Measurements from ENCODE around the gene KCNMA1.

KCNMA1 gene

DNA sequence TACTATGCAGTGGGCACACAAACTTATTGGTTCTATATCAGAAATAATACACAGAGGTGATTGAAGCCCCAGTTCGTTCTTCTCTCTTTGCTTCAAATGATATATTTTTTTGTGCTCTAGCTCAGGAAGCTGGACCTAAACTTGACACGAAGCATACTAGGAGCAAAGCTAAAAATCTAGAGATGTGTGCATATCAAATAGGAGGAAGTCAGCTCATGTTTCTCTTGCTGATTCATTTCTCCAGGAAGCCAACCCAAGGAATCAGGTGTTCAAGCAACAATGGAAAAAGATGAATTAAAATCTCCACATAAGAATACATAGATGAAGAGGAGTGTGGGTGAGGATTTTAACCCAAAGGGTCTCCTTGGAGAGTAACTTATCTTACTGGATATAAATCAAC, 432.5 kb downstream of the KCNMA1 start:
- no peak for DNase-seq (ENCODE audit: low read depth)

DNA sequence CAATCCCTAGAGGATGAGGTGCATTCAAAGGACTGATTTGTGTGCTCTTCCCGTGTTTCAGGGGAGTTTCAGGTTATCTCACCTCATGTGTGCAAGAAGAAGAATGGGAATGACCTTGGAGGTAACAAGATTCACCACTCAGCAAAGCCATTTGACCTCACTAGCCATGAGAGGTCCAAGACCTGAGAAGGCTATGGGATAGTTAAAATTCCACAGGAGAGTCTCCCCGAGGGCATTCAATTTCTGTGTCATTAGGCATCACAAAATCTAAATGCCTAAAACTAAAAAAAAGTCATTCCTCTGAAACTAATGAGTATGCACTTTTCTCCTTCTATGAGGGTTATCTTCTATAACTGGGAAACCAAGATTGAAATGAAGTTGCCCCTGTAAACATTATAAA, 433.4 kb downstream of the KCNMA1 start:
- DNase-seq (ENCODE audit: low read depth) = no peak

DNA sequence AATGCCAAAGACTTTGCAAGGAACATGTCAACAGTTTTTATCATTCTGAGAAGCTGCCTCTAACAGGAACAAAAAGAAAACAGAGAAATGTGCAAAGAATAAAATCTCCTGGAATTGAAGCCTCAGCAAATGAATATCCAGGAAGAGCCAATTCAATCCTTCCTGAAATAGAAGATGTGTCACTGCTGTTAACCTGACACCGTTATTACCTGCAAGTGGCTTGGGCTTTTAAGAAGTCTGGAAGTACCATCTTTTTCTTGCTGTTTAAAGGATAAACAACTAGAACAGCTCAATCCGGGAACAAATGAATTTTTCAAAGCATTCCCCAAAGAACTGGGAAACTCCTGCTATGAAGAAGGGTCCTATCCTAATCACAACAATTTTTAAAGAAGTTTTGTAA, 434.8 kb downstream of the KCNMA1 start:
- DNase-seq (ENCODE audit: low read depth) = no peak

DNA sequence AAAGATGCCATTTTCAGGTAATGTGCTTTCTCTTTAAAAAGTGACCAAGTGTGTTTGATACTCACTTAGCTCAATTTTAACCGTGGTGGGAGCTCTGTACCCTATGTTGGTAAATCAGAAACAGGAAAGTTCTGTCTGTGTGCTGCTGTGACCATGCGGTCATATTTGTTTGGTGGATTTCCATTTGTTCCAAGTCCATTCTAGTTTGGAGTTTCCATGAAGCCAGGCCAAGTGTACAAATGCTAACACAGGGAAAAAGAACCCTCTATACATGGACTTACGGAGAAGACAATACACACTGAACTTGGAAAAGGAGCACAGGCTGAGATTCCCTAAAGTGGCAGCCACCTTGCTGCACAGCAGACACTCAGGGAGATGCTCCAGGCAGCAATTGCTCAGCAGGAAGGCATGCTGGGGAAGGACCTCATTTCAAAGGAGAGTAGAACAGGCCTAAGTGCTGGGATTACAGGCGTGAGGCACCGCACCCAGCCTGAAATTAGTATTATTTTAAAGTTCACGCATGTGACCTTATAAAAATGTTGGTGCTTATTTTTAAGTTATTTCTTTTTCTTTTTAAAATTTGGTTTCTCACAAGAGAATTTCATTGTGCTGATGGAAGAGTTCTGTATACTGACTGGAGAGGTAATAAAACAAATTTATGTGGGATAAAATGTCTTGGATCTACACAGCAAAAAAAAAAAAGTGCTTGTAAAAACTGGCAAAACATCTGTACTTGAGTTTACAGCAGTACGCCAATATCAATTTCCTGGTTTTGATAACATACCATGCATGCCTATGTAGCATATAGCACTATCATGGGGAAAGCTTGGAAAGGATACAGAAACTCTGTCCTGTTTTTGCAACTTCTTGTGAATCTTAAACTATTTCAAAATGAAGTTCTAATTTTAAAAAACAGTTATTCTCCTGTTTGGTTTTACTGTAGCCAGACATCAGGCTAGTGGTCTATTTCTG, 436.2 kb downstream of the KCNMA1 start:
- DNase-seq (ENCODE audit: low read depth) = no peak

DNA sequence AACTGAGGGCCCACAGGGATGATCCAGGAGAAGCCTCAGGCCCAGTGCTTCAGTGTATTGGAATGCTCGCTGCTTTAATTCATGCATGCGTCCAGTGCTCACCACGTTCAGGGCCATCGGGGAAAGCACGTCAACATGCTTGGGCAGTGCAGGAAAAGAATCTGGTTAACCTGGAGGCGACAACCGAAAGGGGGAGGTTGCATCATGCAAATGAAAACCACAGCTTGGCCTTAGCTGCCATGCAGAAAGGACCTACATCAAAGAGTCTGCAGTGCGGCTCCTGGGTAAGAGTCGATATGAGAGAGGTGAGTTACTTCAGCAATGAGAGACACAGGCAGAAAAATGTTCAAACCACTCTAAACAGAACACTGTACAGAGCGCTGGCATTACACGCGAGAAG, 440.1 kb downstream of the KCNMA1 start:
- no peak for DNase-seq (ENCODE audit: low read depth)

DNA sequence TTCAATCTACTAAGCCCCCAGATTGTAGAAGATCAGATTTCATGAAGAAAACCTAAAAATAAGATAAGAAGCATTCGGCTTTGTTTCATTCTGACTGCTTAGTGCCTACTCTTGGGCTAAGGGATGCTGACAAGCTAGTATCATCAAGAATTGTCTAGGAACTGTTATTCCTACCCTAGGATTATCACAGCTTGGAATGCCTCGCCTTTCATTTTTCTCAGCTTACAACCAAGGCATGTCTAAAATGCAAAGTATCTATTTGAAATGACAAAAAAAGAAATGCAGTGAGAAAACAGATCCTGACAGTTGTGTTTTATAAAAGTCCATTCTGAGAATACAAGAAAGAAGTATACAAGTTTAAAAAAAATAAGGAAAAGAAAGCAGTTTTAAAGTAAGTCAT, 441.0 kb downstream of the KCNMA1 start:
- DNase-seq (ENCODE audit: low read depth) = no peak

DNA sequence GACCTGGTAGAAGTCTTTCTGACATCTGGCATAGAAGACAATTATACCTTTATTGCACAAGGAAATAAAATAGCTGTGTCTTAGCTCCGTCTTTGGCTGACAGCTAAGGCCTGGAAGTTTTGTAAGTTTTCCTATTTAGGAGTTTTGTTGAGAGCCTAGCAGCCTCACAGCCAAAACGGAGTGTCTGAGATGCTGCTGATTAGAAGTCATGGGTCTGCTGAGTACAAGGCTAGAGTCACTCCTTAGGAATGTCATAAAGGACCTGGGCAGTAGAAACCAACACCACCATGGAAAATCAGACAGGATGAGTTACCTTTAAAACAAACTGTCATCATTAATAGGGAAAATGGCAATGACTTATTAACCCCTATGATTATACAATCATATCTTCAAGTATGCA, 442.5 kb downstream of the KCNMA1 start:
- DNase-seq (ENCODE audit: low read depth) = no peak

DNA sequence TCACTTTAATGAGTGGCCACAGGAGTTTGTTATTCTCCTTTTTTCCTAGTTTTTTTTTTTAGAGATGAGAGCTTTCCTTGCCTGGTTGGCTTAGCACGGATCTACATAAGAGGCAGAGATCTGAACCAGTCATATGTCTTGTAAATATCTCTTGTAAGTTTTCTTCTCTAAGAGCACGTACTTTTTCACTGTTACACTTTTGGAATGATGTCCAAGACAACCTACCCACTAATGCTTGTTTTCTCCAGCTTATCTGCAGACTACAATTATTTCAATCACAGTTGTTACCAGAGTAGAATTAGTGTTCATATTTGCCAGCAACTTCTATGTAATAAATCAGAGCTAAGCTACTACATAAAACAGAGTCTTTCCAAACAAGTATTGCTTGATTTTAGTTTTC, 444.6 kb downstream of the KCNMA1 start:
- no peak for DNase-seq (ENCODE audit: low read depth)

DNA sequence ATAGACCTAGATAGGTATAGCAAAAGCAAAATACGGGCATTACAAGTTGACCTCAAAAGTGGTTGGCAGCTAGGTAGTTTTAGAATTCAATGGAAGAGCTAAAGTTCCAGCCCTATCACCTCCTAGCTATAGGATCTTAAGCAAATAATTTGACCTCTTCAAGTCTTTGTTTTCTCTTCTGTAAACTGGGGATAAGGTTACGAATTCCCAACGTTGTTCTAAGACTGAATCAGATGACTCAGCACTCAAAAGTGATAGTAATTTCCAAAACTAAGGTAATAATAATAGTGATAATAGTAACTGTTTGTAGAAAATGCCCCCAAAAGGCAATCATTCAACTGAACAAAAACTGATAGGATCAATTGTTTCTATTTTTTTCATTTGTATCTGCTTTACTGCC, 445.2 kb downstream of the KCNMA1 start:
- DNase-seq (ENCODE audit: low read depth) = no peak

DNA sequence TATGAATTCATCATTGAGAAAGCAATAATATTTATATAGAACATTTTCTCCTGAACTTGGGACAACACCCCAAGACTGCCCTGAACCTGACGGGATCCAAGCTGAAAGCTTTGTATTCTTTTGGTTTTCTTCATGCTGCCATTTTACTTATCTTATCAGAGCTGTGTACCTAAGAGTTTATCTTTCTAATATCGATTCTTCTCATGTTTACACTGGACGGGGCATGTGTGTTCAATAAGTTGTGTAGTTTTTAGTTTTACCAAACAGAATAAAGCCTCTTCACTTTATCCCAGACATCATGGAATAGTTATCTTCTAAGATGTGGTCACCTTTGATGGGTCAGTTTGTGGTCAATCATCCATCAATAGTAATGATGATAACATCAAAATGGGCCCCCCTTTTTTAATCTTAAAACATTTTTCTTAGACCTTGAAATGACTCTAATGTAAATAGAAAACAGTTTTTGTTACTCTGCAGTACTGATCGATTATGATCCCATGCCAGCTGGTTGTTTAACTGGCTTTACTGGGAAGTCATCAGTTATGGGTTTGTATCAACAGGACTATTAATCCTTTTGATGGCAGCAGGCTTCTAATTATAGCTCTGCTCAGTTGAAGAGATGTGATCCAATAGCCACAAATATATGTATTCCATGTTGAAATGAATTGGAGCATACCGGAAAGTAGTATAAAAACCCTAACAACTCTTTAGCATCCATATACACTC, 446.1 kb downstream of the KCNMA1 start:
- DNase-seq (ENCODE audit: low read depth) = no peak

DNA sequence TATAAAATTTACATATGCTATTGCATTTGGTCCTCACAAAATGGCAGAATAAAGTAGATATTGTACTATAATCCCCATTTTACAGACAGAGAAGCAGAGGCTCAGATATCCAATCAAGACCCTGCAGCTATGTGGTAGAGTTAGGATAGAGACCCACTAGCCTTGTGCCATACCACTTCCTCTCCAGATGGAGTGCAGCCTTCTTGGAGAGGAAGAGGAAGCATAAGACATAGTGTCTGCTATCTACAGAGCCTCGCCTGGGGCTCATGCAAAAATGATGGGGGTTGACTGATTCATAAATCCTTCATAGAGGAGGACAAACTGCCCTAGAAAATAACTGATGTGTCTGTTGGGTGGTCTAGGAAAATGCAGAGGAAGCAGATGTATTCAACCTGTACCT, 447.3 kb downstream of the KCNMA1 start:
- DNase-seq (ENCODE audit: low read depth) = no peak

DNA sequence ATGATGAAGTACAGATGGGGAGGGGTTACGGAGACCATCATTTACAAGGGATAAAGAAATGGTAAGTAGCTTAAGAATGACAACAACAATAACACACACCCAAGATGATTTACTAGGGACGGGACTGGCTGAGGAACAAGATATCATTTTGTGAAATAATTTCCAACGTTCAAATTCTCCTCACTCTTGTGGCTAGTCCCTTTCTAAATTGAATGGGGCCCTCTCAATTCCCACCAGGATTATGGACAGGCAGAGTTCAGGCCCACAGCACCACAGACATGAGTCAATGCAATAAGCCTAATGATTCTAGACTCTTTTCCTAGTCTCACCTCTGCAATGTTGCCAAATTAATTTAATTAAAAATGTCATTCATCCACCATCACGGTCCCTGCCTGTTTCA, 448.1 kb downstream of the KCNMA1 start:
- DNase-seq (ENCODE audit: low read depth) = no peak

DNA sequence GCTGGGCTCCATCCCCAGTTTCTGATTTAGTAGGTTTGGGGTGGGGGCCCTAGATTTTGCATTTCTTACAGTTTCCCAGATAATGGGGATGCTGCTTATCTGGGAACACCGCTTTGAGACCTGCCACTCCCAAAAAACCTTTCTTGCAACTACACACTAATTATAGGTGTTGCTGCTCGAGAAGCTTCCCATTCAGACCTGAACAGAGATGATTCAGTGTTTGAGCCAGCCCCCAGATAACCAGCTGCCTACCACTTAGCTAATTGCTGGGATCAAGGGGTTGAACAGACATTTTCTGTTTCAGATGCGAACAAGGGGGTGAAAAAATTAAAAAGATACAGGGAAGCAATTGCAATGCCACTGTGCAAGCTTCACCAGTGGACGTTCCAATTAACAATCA, 448.5 kb downstream of the KCNMA1 start:
- no peak for DNase-seq (ENCODE audit: low read depth)

DNA sequence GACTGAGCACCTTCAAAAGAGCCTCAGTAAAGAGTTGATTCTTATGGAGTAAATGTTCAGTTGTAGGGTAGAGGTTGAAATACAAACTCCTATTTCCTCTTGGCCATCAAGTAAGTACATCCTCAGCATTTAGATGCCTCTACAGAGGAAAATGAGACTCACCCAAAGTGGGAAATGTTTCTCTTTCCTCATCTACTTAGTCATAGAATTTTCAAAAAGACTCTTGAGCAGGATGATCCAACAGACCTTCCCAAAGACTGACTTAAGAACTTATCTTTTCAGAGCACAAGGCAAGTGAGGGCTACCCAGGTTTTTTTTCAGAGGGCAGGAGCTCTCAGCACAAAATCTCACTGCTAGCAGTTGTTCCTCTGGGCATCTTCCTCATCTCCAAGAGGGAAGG, 449.1 kb downstream of the KCNMA1 start:
- no peak for DNase-seq (ENCODE audit: low read depth)

DNA sequence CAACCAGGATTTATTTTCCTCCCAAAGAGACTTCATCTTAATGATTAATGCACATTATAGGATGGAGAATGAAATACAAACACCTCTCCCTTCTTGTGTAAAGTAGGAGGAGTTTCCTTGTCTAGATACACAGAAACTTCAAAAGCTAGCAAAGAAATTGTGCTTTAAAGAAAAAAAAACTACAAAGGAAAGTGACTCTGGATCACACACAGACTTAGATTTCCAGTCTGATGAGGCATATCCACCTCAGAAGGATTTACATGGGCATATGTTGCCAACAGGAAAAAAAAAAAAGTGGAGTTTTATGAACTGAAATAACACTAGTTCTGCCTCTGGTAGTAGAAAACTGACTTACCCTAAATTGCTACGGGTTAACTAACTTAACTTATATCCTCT, 449.6 kb downstream of the KCNMA1 start:
- DNase-seq (ENCODE audit: low read depth) = no peak

DNA sequence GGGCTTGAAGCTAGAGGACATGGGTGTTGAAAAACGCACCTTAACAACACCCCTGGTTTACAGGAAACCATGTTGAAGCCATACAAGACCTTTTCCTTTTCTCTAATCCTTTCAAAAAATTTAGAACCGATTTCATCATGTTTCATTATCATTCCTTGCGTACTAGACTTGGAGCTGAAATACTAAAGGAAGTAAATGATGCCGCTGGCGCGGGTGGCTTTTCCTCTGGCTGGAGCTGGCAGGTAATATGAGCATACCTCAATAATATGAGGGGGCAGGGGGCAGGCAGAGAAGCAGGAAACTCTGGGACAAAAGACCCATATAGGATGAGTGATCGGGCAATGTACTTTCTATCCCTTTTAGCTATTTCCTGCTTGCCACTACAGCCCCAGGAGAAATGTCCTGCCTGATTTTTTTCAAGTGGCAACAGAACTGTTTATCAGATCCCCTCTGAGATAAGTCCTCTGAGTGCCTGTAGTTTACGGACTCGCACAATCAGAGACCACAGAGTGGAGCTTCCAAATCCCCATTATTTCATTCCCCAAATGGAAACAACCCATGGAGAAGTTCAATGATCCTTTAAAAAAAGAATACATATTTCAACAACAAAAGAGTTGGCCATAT, 450.1 kb downstream of the KCNMA1 start:
- DNase-seq (ENCODE audit: low read depth) = no peak

DNA sequence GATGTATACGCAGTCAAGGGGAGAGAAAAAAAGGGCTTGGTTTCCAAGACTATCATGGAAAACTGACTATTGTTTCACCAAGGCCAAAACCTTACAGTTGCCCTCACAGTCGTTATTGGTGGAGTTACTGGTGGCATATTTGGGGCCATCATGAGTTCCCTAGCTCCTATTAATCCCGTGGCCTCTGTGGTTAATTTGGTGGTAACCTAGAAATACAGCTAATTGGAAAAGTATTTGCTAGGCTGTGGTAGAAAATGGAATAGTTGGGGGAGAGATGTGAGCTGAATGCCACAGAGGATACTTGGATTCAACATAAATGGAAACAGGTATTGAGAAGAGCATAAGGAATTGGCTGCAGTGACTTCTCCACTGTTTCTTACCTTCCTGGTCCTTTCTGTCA, 450.7 kb downstream of the KCNMA1 start:
- no peak for DNase-seq (ENCODE audit: low read depth)

DNA sequence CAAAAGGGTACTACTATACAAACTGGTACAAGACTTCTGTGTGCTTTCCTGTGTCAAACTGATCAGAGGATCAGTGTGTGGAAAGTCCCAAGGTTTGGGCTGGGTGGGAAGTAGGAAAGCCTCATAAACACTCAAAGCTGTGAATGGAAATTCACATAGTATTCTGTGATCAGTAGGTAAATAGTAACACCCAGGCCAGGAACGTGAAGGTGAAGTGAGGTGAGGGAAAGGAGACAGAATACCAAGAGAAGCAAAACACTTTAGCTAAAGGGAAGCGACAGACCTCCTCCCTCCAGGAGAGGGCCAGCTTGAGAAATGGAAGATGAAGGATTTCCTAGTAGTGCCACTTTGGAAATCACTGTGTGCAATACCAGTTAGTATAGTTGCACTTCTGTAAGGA, 451.9 kb downstream of the KCNMA1 start:
- DNase-seq (ENCODE audit: low read depth) = no peak

DNA sequence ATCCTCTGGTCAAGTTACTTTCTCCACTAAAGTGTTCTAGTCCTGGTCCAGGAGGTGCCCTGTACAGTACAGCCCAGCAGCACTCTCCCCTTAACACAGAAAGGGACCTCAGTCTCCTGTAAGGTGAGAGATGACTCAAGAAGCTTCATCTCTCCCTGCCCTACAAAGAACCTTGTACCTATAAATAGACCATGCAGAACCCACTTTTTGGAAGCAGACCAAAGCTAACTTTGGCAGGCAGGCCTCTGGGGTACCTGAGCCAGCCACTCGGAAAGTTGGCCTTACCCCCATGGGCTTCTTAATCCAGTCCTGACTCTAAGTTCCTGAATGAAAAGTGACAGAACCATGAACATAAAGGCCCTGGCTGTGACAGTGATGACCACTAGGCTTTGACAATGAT, 454.8 kb downstream of the KCNMA1 start:
- no peak for DNase-seq (ENCODE audit: low read depth)

DNA sequence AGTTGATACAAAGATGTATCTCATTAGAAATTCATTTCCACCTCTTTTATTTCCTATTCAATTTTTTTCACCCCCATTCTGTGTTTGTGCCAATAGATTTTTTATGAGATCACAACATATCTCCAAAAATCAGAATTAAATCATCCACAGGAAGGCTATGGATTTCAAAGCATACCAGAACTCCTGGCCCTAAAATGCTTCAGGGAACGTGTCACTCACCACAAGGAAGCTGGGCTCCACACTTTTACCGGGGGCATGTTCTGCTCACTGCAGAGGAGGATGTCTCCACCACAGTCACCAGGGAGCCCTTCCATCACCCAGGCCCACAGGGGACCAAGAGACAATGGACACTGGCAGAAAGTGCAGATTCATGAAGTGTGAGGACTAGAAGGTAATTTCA, 456.8 kb downstream of the KCNMA1 start:
- no peak for DNase-seq (ENCODE audit: low read depth)

DNA sequence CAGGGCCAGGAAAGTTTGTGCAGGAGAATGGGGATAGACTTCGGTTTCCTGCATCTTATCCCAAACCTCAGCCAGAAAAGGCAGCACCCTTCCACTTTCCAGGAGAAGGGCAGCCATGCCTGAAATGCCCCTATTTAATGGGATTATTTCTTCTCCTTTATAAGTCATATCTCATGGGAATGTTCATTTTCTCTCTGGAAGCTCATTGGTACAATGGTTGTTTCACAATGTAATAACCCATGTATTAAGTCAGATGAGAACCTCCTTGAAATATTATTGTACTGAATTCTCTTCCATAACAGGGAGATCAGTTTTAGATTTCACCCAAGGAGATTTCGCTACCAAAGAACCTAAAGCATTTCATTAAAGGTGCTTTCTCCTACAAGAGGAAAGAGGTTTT, 457.5 kb downstream of the KCNMA1 start:
- DNase-seq (ENCODE audit: low read depth) = no peak

DNA sequence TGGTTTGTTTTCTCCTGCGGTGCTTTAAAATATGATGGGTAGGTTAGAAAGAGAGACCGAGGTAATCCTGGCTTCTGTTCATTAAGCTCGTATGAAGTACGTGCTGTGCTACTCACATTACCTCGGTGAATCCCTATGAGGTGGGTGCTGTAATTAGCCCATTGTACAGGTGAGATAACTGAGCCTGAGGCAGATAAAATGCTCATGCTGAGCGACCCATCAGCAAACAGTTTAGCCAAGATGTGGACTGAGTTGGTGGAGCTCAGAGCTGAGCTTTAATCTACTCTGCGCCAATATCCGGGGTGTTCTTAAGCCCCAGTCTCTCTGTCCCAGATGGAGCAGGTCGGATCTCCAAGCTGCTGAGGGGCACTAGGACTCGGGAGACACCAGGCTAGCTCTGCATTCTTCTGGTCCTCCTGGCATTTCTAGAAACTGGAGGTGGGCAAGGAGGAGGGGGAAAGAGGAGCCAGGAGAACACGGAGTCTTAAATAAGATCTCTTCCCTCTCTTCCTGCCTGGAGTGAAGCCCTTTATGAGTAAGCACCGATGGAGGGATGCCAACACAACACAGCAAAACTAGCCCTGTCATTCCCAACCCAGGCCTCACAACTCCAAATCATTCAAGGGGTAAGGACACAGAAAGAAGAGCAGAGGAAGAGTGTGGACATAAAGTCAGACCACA, 458.5 kb downstream of the KCNMA1 start:
- DNase-seq (ENCODE audit: low read depth) = no peak
